NCI-H2227 (cell line): ENCODE measurements around the gene PNPO.

ENCODE experiments used
- DNase-seq: peaks from one replicate; lab custom pipeline; 2025; ENCODE audit not compliant: unreplicated experiment; lab: John Stamatoyannopoulos, UW

PNPO gene

GRCh38 chr17:47941246-47942095 lies at the start of gene PNPO:
TSS of gene PNPO (plus strand) at chr17:47941571. CDS start at chr17:47941676, 105 bp downstream.
- peak; percentile 97 for DNase-seq

GRCh38 chr17:47894498-47895346 lies 46.6 kb upstream of the PNPO start:
- no peak for DNase-seq

GRCh38 chr17:47895347-47895855 lies 46.0 kb upstream of the PNPO start:
- no peak for DNase-seq

GRCh38 chr17:47895856-47896671 lies 45.3 kb upstream of the PNPO start, which contains the start of gene SP2:
TSS of gene SP2 (plus strand) at chr17:47896236. CDS start at chr17:47896287, 51 bp downstream.
- peak; percentile 100 for DNase-seq

GRCh38 chr17:47896672-47897490 lies 44.5 kb upstream of the PNPO start:
- no peak for DNase-seq

- DNase-seq: no peak
Measured at GRCh38 chr17:47897561-47897960, 43.8 kb upstream of the PNPO start.

GRCh38 chr17:47898241-47898640 lies 43.1 kb upstream of the PNPO start:
- no peak for DNase-seq

GRCh38 chr17:47899643-47900042 lies 41.7 kb upstream of the PNPO start:
- DNase-seq: no peak

- DNase-seq: no peak
Measured at GRCh38 chr17:47901423-47901822, 39.9 kb upstream of the PNPO start.

GRCh38 chr17:47902039-47902744 lies 39.2 kb upstream of the PNPO start:
- DNase-seq: no peak

GRCh38 chr17:47905221-47905733 lies 36.1 kb upstream of the PNPO start:
- no peak for DNase-seq

GRCh38 chr17:47906443-47906842 lies 34.9 kb upstream of the PNPO start:
- no peak for DNase-seq

- DNase-seq: no peak
Measured at GRCh38 chr17:47907932-47908562, 33.3 kb upstream of the PNPO start.

- DNase-seq: no peak
Measured at GRCh38 chr17:47913050-47913449, 28.3 kb upstream of the PNPO start.

- no peak for DNase-seq
Measured at GRCh38 chr17:47914306-47914948, 26.9 kb upstream of the PNPO start.

- DNase-seq: no peak
Measured at GRCh38 chr17:47915776-47916398, 25.5 kb upstream of the PNPO start.

GRCh38 chr17:47916489-47917208 lies 24.7 kb upstream of the PNPO start:
- DNase-seq: no peak
